Measurements from ENCODE around the gene RAB25. TPM values are rescaled to one million over a fixed set of nuclear protein-coding genes. Genes with fewer than 3 reads are reported as not detected.

Gene RAB25
- total and polyA plus RNA-seq, 2 of the 13 experiments (the other 11 are each of a cell fraction or from before 2014, with no cell fraction given), result 0.20 to 0.22 TPM

- TF ChIP-seq THAP8 (CRISPR knock-in tag; IDR thresholded peaks at IDR 0.05; ENCODE audit: borderline replicate concordance) (peak; percentile 41; the same call in 1 of the 2 replicates), ZNF891 (CRISPR knock-in tag; IDR thresholded peaks at IDR 0.05) (no peak; the same call in 1 of the 2 replicates), SKI (IDR thresholded peaks at IDR 0.05; ENCODE audit: partially characterized antibody) (no peak), BHLHE40 (IDR thresholded peaks at IDR 0.05; ENCODE audit: low read length) (no peak), ZNF552 (CRISPR knock-in tag; IDR thresholded peaks at IDR 0.05; ENCODE audit: borderline replicate concordance) (no peak), STAT6 (CRISPR knock-in tag; IDR thresholded peaks at IDR 0.05; ENCODE audit: borderline replicate concordance) (no peak; the same call in 1 of the 2 replicates), HDAC6 (IDR thresholded peaks at IDR 0.05; ENCODE audit: low read depth, low read length) (no peak), ZNF407 (CRISPR knock-in tag; IDR thresholded peaks at IDR 0.05; ENCODE audit: not compliant biosample characterization) (peak; percentile 16), EHMT2 (IDR thresholded peaks at IDR 0.05; ENCODE audit: borderline replicate concordance, low read depth, low read length) (no peak), ZBTB14 (CRISPR knock-in tag; IDR thresholded peaks at IDR 0.05) (no peak), SP2 (CRISPR knock-in tag; IDR thresholded peaks at IDR 0.05) (peak; percentile 47; the same call in 1 of the 2 replicates), BCL3 (CRISPR knock-in tag; IDR thresholded peaks at IDR 0.05) (no peak; the same call in 1 of the 2 replicates), IKZF4 (CRISPR knock-in tag; IDR thresholded peaks at IDR 0.05; ENCODE audit: borderline replicate concordance, low read depth, not compliant biosample characterization) (no peak)
Measured at GRCh38 chr1:156114919-156115513, 54.1 kb downstream of the RAB25 start (continued).
